IMR-90 (cell line): ENCODE measurements around the gene SLC39A11. TPM values are rescaled to one million over a fixed set of nuclear protein-coding genes. Genes with fewer than 3 reads are reported as not detected.

Source experiments
- ATAC-seq: fragments of 200-7000 bp; cut with Tn5 transposase; 2 replicates; pipeline ENCODE4 v1.9.1; 2020; ENCODE audit warnings: low read depth, mild to moderate bottlenecking, moderate library complexity
- BruUV-seq: library from RNA; stranded (reverse); fragments of 400-500 nt; replicated peaks from 2 replicates; lab custom pipeline; 2021; lab: Mats Ljungman, UMichigan
- CTCF ChIA-PET: fragments of 300-600 bp; formaldehyde crosslinking; extraction: SDS; loops from one replicate; lab custom pipeline; 2021; ENCODE audit warnings: antibody characterized with exemption; lab: Yijun Ruan, JAX
- POLR2A ChIA-PET: fragments of 300-600 bp; sonication (Branson Sonifier 250); formaldehyde crosslinking; loops from one replicate; lab custom pipeline; 2022; ENCODE audit warnings: antibody characterized with exemption; ENCODE audit not compliant: unreplicated experiment; lab: Charles Lee
- DNase-seq: peaks from one replicate; pipeline ENCODE4 v3.0.0; 2013
- H2AFZ ChIP-seq: replicated peaks from 2 replicates; pipeline ENCODE3; 2013; ENCODE audit warnings: low read length, mild to moderate bottlenecking; ENCODE audit not compliant: poor library complexity
- H2AK5ac ChIP-seq: 2 replicates; pipeline ENCODE4 v1.6.1; 2013; ENCODE audit warnings: low read depth, low read length, inconsistent platforms
- H2AK9ac ChIP-seq: replicated peaks from 2 replicates; pipeline ENCODE3; 2013; ENCODE audit warnings: mild to moderate bottlenecking, low read depth, low read length, moderate library complexity; ENCODE audit not compliant: poor library complexity
- H2BK120ac ChIP-seq: 2 replicates; pipeline ENCODE4 v1.6.1; 2013; ENCODE audit warnings: low read depth, low read length, inconsistent platforms
- H2BK15ac ChIP-seq: 3 replicates; pipeline ENCODE4 v1.6.1; 2013; ENCODE audit warnings: low read depth, low read length, inconsistent platforms
- H2BK20ac ChIP-seq: 2 replicates; pipeline ENCODE4 v1.6.1; 2013; ENCODE audit warnings: low read depth, mild to moderate bottlenecking, inconsistent platforms, low read length, moderate library complexity
- H2BK5ac ChIP-seq: 2 replicates; pipeline ENCODE4 v1.6.1; 2013; ENCODE audit warnings: mild to moderate bottlenecking, low read depth, low read length, inconsistent platforms; ENCODE audit not compliant: poor library complexity, severe bottlenecking
- H3K14ac ChIP-seq: replicated peaks from 2 replicates; pipeline ENCODE4 v1.6.1; 2013; ENCODE audit warnings: low read depth, low read length, inconsistent platforms
- H3K18ac ChIP-seq: 2 replicates; pipeline ENCODE4 v1.6.1; 2013; ENCODE audit warnings: low read depth, low read length, control low read depth
- H3K23ac ChIP-seq: 2 replicates; pipeline ENCODE4 v1.6.1; 2013; ENCODE audit warnings: low read depth, low read length, inconsistent platforms
- H3K27ac ChIP-seq: 2 replicates; pipeline ENCODE4 v1.5.1; 2013; ENCODE audit warnings: mild to moderate bottlenecking, control low read depth, low read length; ENCODE audit not compliant: insufficient read depth
- H3K27me3 ChIP-seq: 2 replicates; pipeline ENCODE4 v1.6.1; 2013; ENCODE audit warnings: low read length; ENCODE audit not compliant: control insufficient read depth, insufficient read depth
- H3K36me3 ChIP-seq: 2 replicates; pipeline ENCODE4 v1.6.1; 2013; ENCODE audit warnings: low read length, mixed read lengths; ENCODE audit not compliant: control insufficient read depth, insufficient read depth
- H3K4ac ChIP-seq: 2 replicates; pipeline ENCODE4 v1.6.1; 2013; ENCODE audit warnings: low read depth, low read length, inconsistent platforms
- H3K4me1 ChIP-seq: 2 replicates; pipeline ENCODE4 v1.6.1; 2013; ENCODE audit warnings: low read length, mixed read lengths; ENCODE audit not compliant: control insufficient read depth, insufficient read depth
- H3K4me2 ChIP-seq: 2 replicates; pipeline ENCODE4 v1.6.1; 2013; ENCODE audit warnings: low read depth, mild to moderate bottlenecking, control low read depth, low read length, moderate library complexity
- H3K4me3 ChIP-seq: 2 replicates; pipeline ENCODE4 v1.5.1; 2013; ENCODE audit warnings: low read depth, mild to moderate bottlenecking, control low read depth, low read length, moderate library complexity; ENCODE audit not compliant: insufficient read depth
- H3K56ac ChIP-seq: 2 replicates; pipeline ENCODE4 v1.6.1; 2013; ENCODE audit warnings: low read length, inconsistent platforms; ENCODE audit not compliant: insufficient read depth; ENCODE audit errors: extremely low read depth
- H3K79me1 ChIP-seq, 2 experiments: 2 replicates each; pipeline ENCODE4 v1.6.1; 2013; ENCODE audit warnings: low read length in 2 of 2, inconsistent platforms in 1 of 2, low read depth in 1 of 2
- H3K9ac ChIP-seq: 2 replicates; pipeline ENCODE4 v1.6.1; 2013; ENCODE audit warnings: low read depth, low read length, control low read depth
- H3K9me1 ChIP-seq: 2 replicates; pipeline ENCODE4 v1.6.1; 2013; ENCODE audit warnings: low read length, inconsistent platforms; ENCODE audit not compliant: insufficient read depth
- H3K9me3 ChIP-seq: 2 replicates; pipeline ENCODE4 v1.6.1; 2013; ENCODE audit warnings: low read length; ENCODE audit not compliant: control insufficient read depth, insufficient read depth
- H4K20me1 ChIP-seq: 2 replicates; pipeline ENCODE4 v1.6.1; 2013; ENCODE audit warnings: low read length, inconsistent platforms; ENCODE audit not compliant: insufficient read depth
- H4K5ac ChIP-seq: 2 replicates; pipeline ENCODE4 v1.6.1; 2013; ENCODE audit warnings: mild to moderate bottlenecking, low read depth, low read length, control low read depth
- H4K8ac ChIP-seq, 2 experiments: 2 replicates each; pipeline ENCODE4 v1.6.1; 2013; ENCODE audit warnings: low read depth in 2 of 2, low read length in 2 of 2, control low read depth in 1 of 2, inconsistent platforms in 1 of 2
- H4K91ac ChIP-seq: 2 replicates; pipeline ENCODE4 v1.6.1; 2013; ENCODE audit warnings: low read depth, low read length, inconsistent platforms; ENCODE audit not compliant: insufficient read depth
- FOS ChIP-seq: fragments of 150-350 bp; IDR thresholded peaks from 2 replicates; pipeline ENCODE4 v1.6.1; 2016; ENCODE audit warnings: low read depth, low read length
- WGBS, 2 experiments: methylation state at CpG; one replicate each; pipeline versions ENCODE4 v1.1.5 to v1.1.7; 2013; ENCODE audit warnings: missing lambda C conversion rate in 2 of 2; ENCODE audit not compliant: insufficient read length in 1 of 2; ENCODE audit errors: extremely low coverage in 2 of 2; 5-methylcytosine and 5-hydroxymethylcytosine counted together
- dilution Hi-C: fragments of 300-500 bp; cut with HindIII; formaldehyde crosslinking; loops from one replicate; pipeline ENCODE4 v1.14.3; 2018; ENCODE audit warnings: low sequenced_read_pairs; ENCODE audit not compliant: unreplicated experiment
- in situ Hi-C: fragments of 300-500 bp; cut with MboI; formaldehyde crosslinking; loops from 3 replicates; pipeline ENCODE4 v1.14.3; 2019; ENCODE audit warnings: low sequenced_read_pairs, inconsistent platforms, mixed read lengths
- intact Hi-C: fragments of 100-400 bp; cut with micrococcal nuclease; formaldehyde crosslinking; loops from 2 replicates; pipeline ENCODE4 v1.10.0; 2022
- polyA plus RNA-seq, 3 experiments: library from polyadenylated mRNA; depleted of rRNA; stranded (reverse); fragments of >200 nt; gene quantifications; 2 replicates each; pipeline ENCODE4 v1.2.3, GENCODE V29; 2012; ENCODE audit warnings: low replicate concordance in 1 of 3
- total RNA-seq: library from RNA; depleted of rRNA; stranded (reverse); fragments of >200 nt; gene quantifications from 2 replicates; pipeline ENCODE4 v1.2.3, GENCODE V29; 2012
- TF ChIP-seq, protein P1 (sequence below): fragments of 150-350 bp; IDR thresholded peaks from 2 replicates; pipeline ENCODE4 v1.6.1; 2016; ENCODE audit warnings: low read depth, mild to moderate bottlenecking, low read length, moderate library complexity, borderline replicate concordance

SLC39A11 gene
- total and polyA plus RNA-seq, 2 of the 4 experiments (the other 2 are of a cell fraction), result 8.8 to 14.3 TPM

DNA sequence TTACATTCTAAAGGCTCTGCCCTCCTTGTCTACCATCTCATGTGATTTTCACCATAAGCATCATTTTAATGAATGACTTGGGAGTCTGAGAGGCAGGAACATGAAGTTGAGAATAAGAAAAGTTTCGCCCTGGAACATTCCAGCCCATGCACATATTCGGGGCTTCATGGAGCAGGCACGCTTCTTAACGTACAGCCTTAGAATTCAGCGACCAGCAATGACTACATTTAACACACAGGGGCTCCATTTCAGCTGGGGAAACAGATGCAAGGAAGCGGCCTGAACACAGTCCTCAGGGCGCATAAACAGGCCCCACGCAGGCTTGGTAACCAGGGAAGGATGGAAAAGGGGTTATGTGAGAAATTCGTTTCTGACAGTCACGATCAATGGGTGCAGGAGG is 357.4 kb downstream of the SLC39A11 start:
- no peak for TF ChIP-seq FOS
- TF ChIP-seq, protein P1, sequence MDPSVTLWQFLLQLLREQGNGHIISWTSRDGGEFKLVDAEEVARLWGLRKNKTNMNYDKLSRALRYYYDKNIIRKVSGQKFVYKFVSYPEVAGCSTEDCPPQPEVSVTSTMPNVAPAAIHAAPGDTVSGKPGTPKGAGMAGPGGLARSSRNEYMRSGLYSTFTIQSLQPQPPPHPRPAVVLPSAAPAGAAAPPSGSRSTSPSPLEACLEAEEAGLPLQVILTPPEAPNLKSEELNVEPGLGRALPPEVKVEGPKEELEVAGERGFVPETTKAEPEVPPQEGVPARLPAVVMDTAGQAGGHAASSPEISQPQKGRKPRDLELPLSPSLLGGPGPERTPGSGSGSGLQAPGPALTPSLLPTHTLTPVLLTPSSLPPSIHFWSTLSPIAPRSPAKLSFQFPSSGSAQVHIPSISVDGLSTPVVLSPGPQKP, result no peak
- Histone ChIP-seq H2AK9ac (no peak overlapping the region), H4K5ac (no peak overlapping the region), H2AK5ac (no peak overlapping the region), H2BK5ac (no peak overlapping the region), H4K20me1 (no peaks in the 10 kb centered on the region), H4K8ac (no peak overlapping the region), H3K27me3 (no peaks in the 10 kb centered on the region), H3K18ac (no peak overlapping the region), H2BK120ac (no peak overlapping the region), H3K14ac (no peak overlapping the region), H3K23ac (no peak overlapping the region), H3K9ac (no peak overlapping the region), H3K56ac (no peak overlapping the region), H2BK15ac (no peak overlapping the region), H2BK20ac (no peak overlapping the region), H3K27ac (no peak overlapping the region), H3K4me3 (no peak overlapping the region), H3K79me1 (no peaks in the 10 kb centered on the region), H3K9me3 (no peaks in the 10 kb centered on the region), H3K4me2 (no peak overlapping the region), H3K9me1 (0 out of 2 replicates have a peak, but pooled peaks cover 3% of the 10 kb centered on the region), H4K91ac (no peak overlapping the region), H3K4ac (no peak overlapping the region), H3K4me1 (peaks cover 2% of the 10 kb centered on the region; the same call in 1 of the 2 replicates), H3K36me3 (no peaks in the 10 kb centered on the region; the same call in 1 of the 2 replicates), H2AFZ (no peak overlapping the region)
- ChIA-PET POLR2A (no interaction called here), CTCF (interaction anchor here (0.5 to 0.6 kb wide), 2 partner anchors 288 to 351 kb away, joined by 3 read pairs; no protein-coding TSS in a partner anchor)
- BruUV-seq, result no TSS peak
- intact Hi-C loops, result no loop called here
- WGBS, 2 experiments, result no CpG with 5 or more reads among the region's 10 CpGs
- in situ Hi-C loops, result no loop called here
- no peak for ATAC-seq
- dilution Hi-C loops, result no loop called here
- DNase-seq, result no peak
